Measurements from ENCODE around the gene TGFB1I1. TPM values are rescaled to one million over a fixed set of nuclear protein-coding genes. Genes with fewer than 3 reads are reported as not detected.
"Not testable (repeated sequence)": the region's sequence is repeated elsewhere in the genome, so short reads cannot be mapped to it uniquely, and the experiment has no call there.

The TGFB1I1 gene
- polyA plus RNA-seq, 2 of the 4 experiments (the other 2 are of a cell fraction): 8.3 to 75.1 TPM

- Histone ChIP-seq H3K27ac (no peak overlapping the region), H3K4me1 (peaks cover 9% of the 10 kb centered on the region), H3K4me3 (no peak overlapping the region), H3K9me3 (no peaks in the 10 kb centered on the region), H3K4me2 (no peak overlapping the region)
- no peak for ATAC-seq
- ChIA-PET POLR2A (no interaction called here), CTCF (interaction anchor here (1.4 to 1.8 kb wide), 2 partner anchors 10 to 25 kb away, joined by 3 to 6 read pairs; partner anchors contain the start of gene AHSP)
- no peak for DNase-seq (ENCODE audit: low read depth in 1 of 2, low spot score in 1 of 2)
- TF ChIP-seq SMC3 (IDR thresholded peaks at IDR 0.05) (no peak), TP53 (CRISPR knock-in tag; IDR thresholded peaks at IDR 0.05) (no peak)
- TF ChIP-seq, protein P1, sequence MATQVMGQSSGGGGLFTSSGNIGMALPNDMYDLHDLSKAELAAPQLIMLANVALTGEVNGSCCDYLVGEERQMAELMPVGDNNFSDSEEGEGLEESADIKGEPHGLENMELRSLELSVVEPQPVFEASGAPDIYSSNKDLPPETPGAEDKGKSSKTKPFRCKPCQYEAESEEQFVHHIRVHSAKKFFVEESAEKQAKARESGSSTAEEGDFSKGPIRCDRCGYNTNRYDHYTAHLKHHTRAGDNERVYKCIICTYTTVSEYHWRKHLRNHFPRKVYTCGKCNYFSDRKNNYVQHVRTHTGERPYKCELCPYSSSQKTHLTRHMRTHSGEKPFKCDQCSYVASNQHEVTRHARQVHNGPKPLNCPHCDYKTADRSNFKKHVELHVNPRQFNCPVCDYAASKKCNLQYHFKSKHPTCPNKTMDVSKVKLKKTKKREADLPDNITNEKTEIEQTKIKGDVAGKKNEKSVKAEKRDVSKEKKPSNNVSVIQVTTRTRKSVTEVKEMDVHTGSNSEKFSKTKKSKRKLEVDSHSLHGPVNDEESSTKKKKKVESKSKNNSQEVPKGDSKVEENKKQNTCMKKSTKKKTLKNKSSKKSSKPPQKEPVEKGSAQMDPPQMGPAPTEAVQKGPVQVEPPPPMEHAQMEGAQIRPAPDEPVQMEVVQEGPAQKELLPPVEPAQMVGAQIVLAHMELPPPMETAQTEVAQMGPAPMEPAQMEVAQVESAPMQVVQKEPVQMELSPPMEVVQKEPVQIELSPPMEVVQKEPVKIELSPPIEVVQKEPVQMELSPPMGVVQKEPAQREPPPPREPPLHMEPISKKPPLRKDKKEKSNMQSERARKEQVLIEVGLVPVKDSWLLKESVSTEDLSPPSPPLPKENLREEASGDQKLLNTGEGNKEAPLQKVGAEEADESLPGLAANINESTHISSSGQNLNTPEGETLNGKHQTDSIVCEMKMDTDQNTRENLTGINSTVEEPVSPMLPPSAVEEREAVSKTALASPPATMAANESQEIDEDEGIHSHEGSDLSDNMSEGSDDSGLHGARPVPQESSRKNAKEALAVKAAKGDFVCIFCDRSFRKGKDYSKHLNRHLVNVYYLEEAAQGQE (IDR thresholded peaks at IDR 0.05): no peak
- no peak for FAIRE-seq
Observed at GRCh38 chr16:31502981-31503380, 31.0 kb downstream of the TGFB1I1 start.

- H3K9me3 ChIP-seq; ATAC-seq; DNase-seq (ENCODE audit: low read depth in 1 of 2, low spot score in 1 of 2); H3K4me3 ChIP-seq; H3K27ac ChIP-seq; FAIRE-seq; H3K4me1 ChIP-seq; POLR2A ChIA-PET; H3K4me2 ChIP-seq: not testable (repeated sequence)
- CTCF ChIA-PET: interaction anchor here (1.4 to 1.8 kb wide), 2 partner anchors 11 to 25 kb away, joined by 3 to 6 read pairs; partner anchors contain the start of gene AHSP
- WGBS (ENCODE audit: missing lambda C conversion rate): 96% methylated on average over 8 of the region's 8 CpGs
Observed at GRCh38 chr16:31503555-31503954, 31.6 kb downstream of the TGFB1I1 start.

- ChIA-PET POLR2A (no interaction called here), CTCF (interaction anchor here (1.8 kb wide), 1 partner anchor 11 kb away, joined by 6 read pairs; no protein-coding TSS in a partner anchor)
- H3K27ac ChIP-seq: no peak overlapping the region
- no peak overlapping the region for H3K4me3 ChIP-seq
- H3K9me3 ChIP-seq: no peaks in the 10 kb centered on the region
- DNase-seq (ENCODE audit: low read depth in 1 of 2, low spot score in 1 of 2): no peak
- TF ChIP-seq RFX5 (IDR thresholded peaks at IDR 0.05) (no peak), SREBF2 (IDR thresholded peaks at IDR 0.05) (no peak), TP53 (CRISPR knock-in tag; IDR thresholded peaks at IDR 0.05) (no peak), RNF2 (IDR thresholded peaks at IDR 0.05; ENCODE audit: borderline replicate concordance, low read depth) (no peak), CBX8 (IDR thresholded peaks at IDR 0.05) (no peak), RAD21 (conservative IDR thresholded peaks at IDR 0.05 in 1 of 2, IDR thresholded peaks at IDR 0.05 in 1 of 2) (no peak), HEYL (CRISPR knock-in tag; IDR thresholded peaks at IDR 0.05) (no peak), GATA3 (IDR thresholded peaks at IDR 0.05; ENCODE audit: borderline replicate concordance) (no peak)
- TF ChIP-seq, protein P2, sequence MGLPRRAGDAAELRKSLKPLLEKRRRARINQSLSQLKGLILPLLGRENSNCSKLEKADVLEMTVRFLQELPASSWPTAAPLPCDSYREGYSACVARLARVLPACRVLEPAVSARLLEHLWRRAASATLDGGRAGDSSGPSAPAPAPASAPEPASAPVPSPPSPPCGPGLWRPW (IDR thresholded peaks at IDR 0.05): no peak
- TF ChIP-seq, protein P1 (IDR thresholded peaks at IDR 0.05): no peak
- TF ChIP-seq, protein P3, sequence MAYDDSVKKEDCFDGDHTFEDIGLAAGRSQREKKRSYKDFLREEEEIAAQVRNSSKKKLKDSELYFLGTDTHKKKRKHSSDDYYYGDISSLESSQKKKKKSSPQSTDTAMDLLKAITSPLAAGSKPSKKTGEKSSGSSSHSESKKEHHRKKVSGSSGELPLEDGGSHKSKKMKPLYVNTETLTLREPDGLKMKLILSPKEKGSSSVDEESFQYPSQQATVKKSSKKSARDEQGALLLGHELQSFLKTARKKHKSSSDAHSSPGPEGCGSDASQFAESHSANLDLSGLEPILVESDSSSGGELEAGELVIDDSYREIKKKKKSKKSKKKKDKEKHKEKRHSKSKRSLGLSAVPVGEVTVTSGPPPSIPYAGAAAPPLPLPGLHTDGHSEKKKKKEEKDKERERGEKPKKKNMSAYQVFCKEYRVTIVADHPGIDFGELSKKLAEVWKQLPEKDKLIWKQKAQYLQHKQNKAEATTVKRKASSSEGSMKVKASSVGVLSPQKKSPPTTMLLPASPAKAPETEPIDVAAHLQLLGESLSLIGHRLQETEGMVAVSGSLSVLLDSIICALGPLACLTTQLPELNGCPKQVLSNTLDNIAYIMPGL (CRISPR knock-in tag; IDR thresholded peaks at IDR 0.05; ENCODE audit: borderline replicate concordance): no peak
- ATAC-seq: no peak
- no peak for FAIRE-seq
- H3K4me1 ChIP-seq: peaks cover 9% of the 10 kb centered on the region
- H3K4me2 ChIP-seq: no peak overlapping the region
- WGBS (ENCODE audit: missing lambda C conversion rate): 90% methylated on average over 8 of the region's 8 CpGs
Observed at GRCh38 chr16:31504159-31504558, 32.2 kb downstream of the TGFB1I1 start.

All from A549 (cell line).